GM19397 (cell line): ENCODE measurements around the gene MAB21L1.

ENCODE experiments used
- ATAC-seq: cut with Tn5 transposase; IDR thresholded peaks from one replicate; pipeline ENCODE4 v1.9.1; 2021; ENCODE audit warnings: mild to moderate bottlenecking, moderate library complexity; ENCODE audit not compliant: unreplicated experiment

Gene MAB21L1

DNA sequence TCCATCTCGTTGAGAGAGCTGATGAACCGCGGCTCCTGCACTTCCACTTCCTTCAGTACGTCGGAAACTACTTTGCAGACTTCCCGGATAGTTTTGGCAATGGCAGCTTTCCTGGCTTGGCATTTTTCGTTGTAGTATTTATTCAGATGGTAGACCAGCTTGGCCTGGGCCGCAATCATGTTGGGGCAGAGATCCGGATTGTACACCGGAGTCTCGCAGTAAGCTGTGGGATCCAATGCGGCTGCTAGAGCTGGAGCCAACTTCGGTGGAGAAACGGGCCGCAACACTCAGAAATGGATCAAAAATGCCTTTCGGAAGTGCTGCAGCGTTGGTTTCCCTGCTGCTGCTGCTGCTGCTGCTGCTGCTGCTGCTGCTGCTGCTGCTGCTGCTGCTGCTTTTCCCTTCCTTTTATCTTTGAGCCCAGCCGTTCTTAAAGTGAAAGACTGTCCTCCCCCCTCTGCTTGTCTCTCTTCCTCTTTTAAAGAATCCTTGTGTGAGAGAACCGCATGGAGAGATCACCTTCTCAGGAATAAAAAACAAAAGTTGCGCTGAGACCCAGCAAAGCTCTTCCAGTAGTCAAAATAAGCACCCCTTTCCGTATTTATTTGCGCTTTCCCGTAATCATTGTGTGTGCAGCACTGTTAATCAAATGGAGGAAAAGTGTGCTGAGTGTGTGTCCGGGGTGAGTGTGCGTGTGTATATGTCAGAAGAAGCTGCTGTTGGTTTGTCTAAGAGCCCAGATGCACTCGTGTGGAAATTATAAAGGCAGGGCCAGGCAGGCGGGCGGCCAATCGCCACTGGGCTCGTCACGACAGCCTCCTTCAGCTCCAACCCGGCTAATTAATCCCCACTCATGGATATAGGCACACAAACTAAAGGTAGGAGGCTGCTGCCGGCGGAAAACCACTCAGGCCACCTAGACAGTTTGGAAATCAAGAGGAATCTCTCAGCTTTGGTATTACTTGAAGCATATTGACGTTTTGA is at the start of gene MAB21L1:
Gene MAB21L1 (minus strand): TSS at position 730 of the 984 bp plus-strand sequence. CDS start 551 bp downstream, at position 179.
- no peak for ATAC-seq

DNA sequence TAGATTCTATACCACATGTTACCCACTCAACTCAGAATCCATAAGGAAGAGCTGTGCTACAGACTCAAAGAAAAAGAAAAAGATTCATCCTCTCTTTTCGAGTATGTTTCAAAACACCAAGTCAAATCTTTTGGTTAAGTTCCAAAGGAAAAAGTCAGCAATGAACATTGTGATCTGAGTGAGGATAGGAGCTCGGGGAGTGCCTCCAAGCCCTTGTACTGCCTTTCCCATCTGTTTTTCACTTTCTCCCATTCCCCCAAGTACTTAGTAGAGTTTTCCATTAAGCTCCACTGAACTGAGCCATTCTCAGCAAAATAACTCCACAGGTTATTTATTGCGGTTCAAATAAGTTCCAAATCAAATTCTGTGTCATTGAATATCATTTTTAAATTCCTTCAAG is 47.7 kb upstream of the MAB21L1 start:
- ATAC-seq, result no peak

DNA sequence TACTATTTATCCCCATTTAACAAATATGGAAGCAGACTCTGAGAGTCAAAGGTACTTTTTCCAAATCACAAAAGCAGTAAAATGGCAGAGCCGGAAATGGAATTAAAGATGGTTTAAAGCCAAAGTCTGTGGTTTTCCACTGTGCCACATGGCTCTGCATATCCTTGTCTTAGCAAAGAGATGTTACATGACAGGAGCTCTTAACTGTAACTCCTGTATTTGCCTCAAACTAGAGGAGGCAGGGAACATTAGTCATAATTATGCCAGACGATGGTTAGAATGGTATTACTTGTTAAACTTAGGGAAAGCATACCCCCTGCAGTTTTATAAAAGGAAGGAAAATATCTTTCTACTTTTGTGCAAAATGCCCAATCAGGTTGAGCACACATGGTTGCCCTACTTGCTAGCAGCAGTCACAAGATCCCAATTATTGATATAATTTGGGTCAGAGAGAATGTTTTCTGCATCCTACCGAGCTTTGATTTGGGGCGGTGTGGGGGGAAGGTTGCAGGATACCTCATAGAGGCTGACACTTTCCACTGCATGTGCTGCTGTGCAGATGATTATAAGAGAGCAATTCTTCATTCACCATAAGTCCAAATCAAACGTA is 42.0 kb upstream of the MAB21L1 start:
- ATAC-seq, result no peak

DNA sequence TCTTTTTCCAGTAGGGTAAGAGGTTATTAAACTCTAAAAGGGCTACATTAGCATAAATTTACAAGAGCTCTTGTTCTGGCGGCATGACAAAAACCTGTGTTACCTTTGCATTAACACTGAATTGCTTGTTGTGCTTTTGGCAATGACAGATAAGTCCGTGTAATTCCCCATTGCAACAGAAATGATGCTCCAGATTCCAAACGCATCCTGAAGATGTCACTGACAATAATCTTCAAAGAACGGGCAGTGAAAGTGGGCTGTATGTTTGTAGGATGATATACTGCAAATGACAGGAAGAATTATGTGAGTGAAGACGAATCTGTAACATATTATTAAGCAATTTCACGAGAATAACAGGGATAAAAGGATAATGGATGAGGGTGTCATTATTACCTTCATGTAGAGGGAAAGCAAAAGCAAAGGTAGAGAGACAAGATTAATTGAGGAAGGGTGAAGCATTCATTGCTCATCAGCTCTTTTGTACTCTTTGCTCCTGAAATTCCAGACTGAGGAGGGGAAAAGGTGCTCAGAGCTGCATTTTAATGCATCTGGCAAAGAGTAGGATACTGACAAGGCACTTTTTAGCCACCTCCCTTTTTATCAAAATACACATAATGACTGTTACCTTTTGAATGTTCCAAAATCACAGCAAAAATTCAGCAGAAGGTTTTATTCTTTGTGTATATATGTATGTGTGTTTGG is 38.5 kb upstream of the MAB21L1 start:
- no peak for ATAC-seq

GRCh38 chr13:35514061-35514477 is 37.6 kb upstream of the MAB21L1 start:
- no peak for ATAC-seq

DNA sequence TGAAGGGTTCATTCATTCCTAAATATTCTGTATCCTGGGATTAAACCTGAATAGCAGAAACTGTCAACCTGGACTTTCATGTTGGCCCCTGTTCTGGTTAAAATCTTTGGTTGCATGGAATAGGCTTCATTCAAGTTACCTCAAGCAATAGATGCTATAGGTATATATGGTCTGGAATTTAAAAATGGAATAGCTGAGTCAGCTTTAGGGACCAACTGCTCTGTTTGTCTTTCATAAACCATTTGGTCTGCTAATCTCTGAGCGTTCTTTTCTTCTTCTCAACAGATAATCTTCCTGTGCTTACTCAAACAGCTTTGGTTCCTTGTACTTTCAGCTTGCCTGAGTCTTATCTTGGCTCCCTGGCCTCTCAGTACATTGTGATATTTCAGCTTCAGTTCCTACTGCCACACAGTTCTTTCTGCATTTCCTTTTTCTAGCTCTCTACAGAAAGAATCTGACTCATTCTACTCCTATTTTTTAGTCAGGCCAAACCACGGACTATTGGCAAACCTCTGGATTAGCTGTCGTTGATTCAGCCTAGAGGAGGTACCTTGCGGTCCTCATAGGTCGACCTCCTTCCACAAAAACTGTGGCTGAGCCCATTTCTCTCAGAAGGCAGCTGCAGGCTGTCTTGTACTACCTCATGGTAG is 35.9 kb upstream of the MAB21L1 start:
- no peak for ATAC-seq

- no peak for ATAC-seq
These were observed 26.0 kb upstream of the MAB21L1 start for GRCh38 chr13:35502456-35502855.

- ATAC-seq, result no peak
These were observed 25.3 kb upstream of the MAB21L1 start for GRCh38 chr13:35501661-35502235.

DNA sequence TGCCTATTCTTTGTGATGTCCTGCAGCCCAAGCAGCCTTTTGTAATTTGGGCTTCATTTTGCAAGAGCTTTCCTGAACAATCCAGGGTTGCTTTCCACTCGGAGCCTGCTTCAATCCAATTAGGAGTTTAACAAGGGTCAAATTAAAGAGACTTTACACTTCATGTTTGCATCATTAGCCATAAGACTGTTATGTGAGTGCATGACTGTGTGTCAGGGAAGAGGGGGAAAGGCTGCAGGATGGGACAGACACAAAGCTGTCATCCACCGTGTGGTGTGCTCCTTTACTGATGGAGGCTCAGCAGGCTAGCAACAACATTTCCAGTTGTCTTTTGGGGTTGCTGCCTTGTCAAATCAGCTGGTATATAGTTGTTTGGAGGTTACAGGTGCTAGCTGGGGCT is 23.7 kb upstream of the MAB21L1 start:
- ATAC-seq, result no peak

DNA sequence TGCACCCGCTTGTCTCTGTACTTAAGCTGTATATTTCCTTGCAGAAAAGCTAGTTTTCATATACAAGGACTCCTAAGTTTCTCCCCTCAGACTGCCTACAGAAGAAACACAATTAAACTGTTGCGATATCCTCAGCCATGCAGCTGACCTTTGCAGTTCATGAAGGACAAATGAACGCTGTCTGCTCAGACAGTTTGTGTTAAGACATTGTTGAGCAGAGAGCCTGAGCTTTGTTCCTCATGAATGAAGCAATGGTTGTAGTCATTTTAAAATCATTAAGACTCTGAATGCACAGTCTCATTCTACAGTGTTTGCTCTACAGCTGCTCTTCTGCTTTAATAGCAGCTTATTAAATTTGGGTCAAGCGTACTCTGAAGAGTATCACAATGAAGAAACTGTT is 23.2 kb upstream of the MAB21L1 start:
- ATAC-seq, result no peak

DNA sequence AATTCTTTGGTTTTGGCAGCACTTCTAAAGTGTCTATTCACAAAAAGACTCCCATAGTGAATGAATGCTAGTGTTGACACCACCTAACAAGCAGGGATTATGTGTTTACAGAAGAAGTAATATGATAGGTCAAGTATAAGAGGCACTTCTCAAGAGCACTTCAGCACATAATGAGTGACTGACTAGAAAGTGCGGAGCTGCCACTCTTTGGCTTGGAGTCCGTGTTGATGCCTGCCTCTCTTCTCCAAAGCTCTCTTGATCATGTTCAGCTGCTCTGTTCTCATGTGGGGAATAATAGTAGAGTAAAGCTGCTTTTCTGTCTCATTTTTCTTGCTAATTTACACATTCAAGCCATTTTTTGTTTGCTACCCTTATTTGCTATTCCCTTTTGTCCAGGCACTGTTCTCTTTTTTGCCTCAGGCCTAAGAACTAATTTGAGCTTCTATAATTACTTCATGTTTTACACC is 22.7 kb upstream of the MAB21L1 start:
- no peak for ATAC-seq

- ATAC-seq, result no peak
These were observed 21.7 kb upstream of the MAB21L1 start for GRCh38 chr13:35498231-35498630.

GRCh38 chr13:35496761-35497386 is 20.4 kb upstream of the MAB21L1 start:
- no peak for ATAC-seq

GRCh38 chr13:35496006-35496405 is 19.5 kb upstream of the MAB21L1 start:
- no peak for ATAC-seq

DNA sequence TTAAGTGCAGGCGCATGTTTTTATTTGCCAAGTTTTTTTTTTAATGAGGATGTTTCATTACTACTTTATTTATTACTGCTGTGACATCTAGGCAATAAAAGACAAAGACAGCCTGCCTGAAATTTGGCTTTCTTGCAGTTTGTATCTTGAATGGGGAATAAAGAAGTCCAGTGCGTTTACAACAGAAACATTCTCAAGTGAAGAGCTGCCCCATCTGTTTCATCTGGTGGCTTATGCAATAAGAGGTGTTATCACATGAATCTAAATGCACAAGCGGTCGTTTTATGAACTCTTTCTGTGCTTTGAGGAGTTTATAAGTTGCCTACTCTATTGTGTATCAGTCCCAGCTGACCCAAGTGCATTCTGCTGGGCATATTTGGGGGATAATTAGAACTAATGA is 12.6 kb upstream of the MAB21L1 start:
- ATAC-seq, result no peak

DNA sequence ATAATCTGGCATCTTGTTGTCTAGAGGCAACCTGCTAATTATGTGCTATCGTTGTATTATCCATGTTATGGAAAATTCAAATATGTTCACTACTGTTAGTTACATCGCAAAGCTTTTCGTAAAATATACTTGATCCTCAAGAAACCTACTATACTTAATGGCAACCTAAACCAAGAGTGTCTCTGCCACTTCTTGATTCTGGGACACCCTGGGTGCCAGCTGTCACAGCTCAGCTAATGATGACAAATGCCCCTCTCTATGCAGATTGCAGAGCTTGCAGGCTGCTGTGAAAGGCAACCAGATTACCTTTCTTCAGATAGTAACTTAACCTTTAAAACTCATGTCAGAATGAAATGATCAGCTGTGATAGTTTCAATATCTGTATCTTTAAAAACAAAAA is 8.9 kb upstream of the MAB21L1 start:
- ATAC-seq, result no peak

GRCh38 chr13:35484384-35484783 is 7.9 kb upstream of the MAB21L1 start:
- no peak for ATAC-seq

DNA sequence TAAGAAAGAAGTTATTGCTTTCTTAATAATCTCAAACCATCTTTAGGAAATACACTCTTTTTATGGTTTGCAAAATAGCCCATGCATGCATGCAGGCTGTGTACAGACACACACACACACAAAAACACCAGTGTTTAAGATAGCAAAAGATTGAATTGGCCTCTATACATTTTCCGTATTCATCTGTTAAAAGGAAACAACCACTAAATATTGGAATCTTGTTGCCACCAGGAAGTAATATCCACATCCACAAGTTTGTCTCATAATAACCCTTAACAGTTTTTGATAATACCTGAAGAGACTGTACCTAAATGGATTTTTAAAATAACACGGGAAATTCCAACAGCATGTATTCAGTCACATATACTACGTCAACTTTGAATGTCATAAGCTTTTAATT is 7.3 kb upstream of the MAB21L1 start:
- no peak for ATAC-seq

GRCh38 chr13:35482527-35482926 is 6.0 kb upstream of the MAB21L1 start:
- no peak for ATAC-seq

DNA sequence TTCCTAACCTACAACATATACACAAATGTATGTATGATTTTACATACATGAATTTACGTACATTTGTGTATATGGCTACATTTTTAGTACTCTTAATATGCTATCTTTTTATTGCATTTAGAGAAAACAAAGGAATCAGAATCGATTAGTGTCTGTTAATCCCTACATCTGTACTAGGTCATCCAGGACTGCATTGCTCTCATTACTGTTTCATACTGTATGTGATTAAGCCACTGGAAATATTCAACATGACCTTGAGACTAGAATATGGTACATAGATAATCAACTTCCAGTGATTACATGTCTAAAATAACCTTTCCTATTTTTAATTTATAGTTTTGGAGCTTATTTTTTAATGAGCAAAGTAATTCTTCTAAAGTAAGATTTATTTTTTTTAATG is 5.3 kb upstream of the MAB21L1 start:
- ATAC-seq, result no peak
